ENCODE data around the gene RAB3GAP1.

DNA sequence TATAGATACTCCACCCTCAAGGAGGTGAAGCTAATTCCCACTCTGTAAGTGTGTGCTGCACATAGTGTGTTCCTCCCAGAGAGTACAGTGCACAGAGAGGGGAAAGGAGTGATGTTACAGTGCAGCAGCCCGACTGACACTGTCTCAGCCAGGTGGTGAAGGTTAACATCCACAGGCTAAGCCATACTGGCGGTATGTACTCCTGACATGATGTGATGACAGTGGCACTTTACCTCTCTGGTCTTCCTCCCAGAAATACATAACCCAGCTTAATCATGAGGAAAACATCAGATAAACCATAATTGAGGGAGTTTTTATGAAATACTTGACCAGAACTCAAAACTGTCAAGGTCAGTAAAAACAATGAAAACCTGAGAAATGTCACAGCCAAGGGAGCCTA lies 107.1 kb downstream of the RAB3GAP1 start:
- TF ChIP-seq, protein P1, sequence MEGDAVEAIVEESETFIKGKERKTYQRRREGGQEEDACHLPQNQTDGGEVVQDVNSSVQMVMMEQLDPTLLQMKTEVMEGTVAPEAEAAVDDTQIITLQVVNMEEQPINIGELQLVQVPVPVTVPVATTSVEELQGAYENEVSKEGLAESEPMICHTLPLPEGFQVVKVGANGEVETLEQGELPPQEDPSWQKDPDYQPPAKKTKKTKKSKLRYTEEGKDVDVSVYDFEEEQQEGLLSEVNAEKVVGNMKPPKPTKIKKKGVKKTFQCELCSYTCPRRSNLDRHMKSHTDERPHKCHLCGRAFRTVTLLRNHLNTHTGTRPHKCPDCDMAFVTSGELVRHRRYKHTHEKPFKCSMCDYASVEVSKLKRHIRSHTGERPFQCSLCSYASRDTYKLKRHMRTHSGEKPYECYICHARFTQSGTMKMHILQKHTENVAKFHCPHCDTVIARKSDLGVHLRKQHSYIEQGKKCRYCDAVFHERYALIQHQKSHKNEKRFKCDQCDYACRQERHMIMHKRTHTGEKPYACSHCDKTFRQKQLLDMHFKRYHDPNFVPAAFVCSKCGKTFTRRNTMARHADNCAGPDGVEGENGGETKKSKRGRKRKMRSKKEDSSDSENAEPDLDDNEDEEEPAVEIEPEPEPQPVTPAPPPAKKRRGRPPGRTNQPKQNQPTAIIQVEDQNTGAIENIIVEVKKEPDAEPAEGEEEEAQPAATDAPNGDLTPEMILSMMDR (IDR thresholded peaks at IDR 0.05; ENCODE audit: poor library complexity, severe bottlenecking), result no peak
- TF ChIP-seq RAD21 (conservative IDR thresholded peaks at IDR 0.05) (no peak), EP300 (conservative IDR thresholded peaks at IDR 0.05; ENCODE audit: poor library complexity, severe bottlenecking) (no peak)
- TF ChIP-seq, protein P2, sequence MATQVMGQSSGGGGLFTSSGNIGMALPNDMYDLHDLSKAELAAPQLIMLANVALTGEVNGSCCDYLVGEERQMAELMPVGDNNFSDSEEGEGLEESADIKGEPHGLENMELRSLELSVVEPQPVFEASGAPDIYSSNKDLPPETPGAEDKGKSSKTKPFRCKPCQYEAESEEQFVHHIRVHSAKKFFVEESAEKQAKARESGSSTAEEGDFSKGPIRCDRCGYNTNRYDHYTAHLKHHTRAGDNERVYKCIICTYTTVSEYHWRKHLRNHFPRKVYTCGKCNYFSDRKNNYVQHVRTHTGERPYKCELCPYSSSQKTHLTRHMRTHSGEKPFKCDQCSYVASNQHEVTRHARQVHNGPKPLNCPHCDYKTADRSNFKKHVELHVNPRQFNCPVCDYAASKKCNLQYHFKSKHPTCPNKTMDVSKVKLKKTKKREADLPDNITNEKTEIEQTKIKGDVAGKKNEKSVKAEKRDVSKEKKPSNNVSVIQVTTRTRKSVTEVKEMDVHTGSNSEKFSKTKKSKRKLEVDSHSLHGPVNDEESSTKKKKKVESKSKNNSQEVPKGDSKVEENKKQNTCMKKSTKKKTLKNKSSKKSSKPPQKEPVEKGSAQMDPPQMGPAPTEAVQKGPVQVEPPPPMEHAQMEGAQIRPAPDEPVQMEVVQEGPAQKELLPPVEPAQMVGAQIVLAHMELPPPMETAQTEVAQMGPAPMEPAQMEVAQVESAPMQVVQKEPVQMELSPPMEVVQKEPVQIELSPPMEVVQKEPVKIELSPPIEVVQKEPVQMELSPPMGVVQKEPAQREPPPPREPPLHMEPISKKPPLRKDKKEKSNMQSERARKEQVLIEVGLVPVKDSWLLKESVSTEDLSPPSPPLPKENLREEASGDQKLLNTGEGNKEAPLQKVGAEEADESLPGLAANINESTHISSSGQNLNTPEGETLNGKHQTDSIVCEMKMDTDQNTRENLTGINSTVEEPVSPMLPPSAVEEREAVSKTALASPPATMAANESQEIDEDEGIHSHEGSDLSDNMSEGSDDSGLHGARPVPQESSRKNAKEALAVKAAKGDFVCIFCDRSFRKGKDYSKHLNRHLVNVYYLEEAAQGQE (IDR thresholded peaks at IDR 0.05; ENCODE audit: borderline replicate concordance), result no peak

All from neural cell (in vitro differentiated cells).